Stimulated activated CD8-positive, alpha-beta memory T cell treated with anti-CD3 and anti-CD28 coated beads, Interleukin-4, amount 100 ng/mL, for 4 hours (primary cell): Measurements from ENCODE around the gene SIRPA.

Experiments used
- DNase-seq, 2 donors: peaks; one replicate each; pipeline ENCODE4 v3.0.0-alpha.2; 2020; ENCODE audit warnings: low read depth in 2 of 2, low spot score in 1 of 2

SIRPA gene

DNA sequence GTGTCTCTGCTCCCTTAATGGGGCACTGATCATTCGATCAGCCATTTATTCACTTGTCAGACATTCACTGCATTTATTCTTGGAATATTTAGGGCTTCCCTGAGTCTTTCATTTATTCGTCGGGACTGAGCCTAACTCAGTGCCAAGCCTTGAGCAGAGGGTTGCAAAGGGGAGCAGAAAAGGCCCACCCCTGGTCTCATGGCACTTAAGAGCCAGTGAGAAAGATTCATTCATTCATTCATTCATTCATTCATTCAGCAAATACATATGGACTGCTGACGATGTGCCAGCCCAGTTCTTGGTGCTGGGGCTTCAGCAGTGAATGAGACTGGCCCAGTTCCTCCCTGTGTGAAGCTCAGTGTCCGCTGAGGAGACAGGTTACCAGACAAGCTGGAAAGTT is 36.6 kb downstream of the SIRPA start:
- no peak for DNase-seq

DNA sequence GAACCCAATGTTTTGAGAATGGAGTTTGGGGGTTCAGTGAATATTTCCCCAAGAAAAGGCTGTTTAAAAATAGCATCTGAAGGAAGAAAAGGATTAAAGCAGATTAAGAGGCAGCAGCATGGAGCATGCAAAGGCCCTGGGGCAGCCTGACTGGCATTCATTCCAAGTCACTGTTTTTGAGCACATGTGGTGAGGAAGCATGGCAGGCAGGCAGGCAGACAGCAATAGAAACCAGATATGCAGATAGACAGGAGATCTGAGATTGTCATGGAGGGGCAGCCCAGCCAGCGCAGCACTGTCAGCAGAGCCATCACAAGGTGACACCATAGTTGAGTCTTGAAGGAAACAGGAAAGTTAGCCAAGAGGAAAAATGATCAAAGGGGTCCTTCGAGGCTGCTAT is 37.8 kb downstream of the SIRPA start:
- DNase-seq, result no peak

DNA sequence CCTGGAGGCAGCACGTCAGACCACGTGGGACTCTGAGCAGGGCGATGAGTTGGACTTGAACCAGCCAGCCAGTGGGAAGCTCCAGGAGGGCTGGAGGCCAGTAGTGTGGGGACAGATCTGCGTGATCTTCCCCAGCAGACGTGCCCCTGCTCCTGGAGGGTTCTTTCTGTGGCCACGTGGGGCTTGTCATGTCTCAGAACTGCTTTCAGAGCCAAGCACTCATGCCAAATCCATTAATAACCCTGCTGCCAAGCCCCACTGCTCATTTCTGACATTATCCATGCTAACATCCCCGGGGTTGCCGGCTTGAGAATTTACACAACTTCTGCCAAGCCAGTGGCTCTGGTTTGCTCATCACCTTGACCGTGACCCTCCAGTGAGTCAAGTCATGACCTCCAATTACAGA is 38.3 kb downstream of the SIRPA start:
- no peak for DNase-seq

DNA sequence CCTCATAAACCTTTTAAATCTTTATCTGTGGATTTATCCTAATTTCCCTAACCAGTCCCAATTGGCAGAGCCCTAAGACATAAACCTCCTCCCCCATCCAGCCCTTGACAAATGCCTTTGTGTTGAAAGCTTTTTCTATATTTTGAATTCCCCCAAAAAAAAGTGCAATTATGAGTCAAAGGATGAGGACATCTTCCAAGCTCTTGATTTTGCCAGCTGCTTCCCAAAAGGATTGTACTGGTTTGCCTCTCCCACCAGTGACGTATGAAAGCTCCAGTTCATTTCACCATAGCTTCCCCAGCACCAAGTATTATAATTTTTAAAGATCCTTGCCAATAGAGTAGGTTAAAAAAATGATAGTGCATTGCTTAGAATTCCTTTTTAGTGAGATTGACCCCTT is 38.9 kb downstream of the SIRPA start:
- DNase-seq, result no peak

DNA sequence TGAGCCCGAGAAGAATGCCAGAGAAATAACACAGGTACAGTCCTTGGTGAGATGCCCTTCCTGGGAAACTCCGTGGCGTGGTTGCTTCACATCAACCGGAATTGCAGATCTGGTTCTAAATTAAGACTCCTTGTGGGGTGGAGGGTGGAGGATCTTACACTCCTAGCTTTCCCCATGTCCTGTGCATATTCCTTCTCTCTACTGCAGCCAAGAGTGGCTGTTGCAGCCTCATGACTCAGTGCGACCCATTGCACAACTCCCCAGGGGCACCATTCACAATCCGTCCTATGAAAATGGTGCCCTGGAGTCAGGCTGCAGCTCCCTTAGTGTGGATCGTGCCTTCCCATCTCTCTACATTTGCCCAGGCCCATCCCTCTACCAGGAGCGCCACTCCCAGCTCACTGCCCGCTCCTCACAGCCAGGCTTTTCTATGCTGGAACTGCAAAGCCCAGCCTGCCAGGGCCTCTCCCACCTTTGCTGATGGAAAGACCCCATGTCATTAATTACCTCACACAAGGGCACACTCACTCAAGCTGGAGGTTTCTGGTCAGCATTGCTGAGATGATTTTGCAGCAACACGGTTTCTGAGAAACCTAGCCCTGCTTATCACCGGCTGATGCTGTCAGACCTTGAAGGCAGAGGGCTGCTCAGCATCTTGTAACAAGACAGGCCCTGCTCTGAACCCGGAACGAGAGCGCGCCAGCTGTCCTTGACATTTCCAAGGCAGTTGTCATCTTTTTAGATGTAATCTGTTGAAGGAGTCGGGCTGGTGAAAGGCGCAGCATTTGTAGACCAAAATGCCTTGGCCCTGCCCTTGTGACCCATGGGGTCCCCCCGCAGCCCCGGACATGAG is 39.7 kb downstream of the SIRPA start:
- DNase-seq, result no peak

DNA sequence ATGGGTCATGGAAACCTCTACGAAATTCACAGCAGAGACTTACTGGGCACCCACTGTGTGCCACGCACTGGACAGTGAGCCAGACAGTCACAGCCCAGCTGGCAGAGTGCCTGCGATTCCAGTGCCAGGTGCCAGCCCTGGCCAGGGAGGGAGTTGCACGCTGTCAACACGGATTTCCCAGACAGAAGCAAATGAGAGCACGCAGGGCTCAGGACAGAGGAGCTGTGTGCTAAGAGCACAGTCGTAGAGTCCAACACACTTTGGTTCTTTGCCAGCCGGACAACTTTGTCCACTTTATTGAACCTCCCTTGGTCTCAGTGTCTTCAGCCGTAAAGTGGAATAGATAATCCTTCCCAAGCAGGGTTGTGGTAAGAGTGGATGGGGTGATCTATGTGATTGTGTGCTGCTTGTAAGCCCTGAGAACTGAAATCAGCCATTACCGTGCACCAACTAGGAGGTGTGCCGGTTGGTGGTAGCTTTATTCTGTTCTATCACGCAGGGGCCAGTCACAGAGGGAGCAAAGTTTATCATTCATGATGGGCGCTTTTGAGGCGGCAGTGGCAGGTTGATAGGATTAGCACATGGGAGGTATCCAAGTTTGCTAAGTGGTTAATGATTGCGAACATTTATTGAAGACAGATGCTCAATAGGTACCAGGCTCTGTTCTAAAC is 40.6 kb downstream of the SIRPA start:
- no peak for DNase-seq

DNA sequence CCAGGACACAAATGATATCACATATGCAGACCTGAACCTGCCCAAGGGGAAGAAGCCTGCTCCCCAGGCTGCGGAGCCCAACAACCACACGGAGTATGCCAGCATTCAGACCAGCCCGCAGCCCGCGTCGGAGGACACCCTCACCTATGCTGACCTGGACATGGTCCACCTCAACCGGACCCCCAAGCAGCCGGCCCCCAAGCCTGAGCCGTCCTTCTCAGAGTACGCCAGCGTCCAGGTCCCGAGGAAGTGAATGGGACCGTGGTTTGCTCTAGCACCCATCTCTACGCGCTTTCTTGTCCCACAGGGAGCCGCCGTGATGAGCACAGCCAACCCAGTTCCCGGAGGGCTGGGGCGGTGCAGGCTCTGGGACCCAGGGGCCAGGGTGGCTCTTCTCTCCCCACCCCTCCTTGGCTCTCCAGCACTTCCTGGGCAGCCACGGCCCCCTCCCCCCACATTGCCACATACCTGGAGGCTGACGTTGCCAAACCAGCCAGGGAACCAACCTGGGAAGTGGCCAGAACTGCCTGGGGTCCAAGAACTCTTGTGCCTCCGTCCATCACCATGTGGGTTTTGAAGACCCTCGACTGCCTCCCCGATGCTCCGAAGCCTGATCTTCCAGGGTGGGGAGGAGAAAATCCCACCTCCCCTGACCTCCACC is 42.2 kb downstream of the SIRPA start:
- DNase-seq, result no peak

DNA sequence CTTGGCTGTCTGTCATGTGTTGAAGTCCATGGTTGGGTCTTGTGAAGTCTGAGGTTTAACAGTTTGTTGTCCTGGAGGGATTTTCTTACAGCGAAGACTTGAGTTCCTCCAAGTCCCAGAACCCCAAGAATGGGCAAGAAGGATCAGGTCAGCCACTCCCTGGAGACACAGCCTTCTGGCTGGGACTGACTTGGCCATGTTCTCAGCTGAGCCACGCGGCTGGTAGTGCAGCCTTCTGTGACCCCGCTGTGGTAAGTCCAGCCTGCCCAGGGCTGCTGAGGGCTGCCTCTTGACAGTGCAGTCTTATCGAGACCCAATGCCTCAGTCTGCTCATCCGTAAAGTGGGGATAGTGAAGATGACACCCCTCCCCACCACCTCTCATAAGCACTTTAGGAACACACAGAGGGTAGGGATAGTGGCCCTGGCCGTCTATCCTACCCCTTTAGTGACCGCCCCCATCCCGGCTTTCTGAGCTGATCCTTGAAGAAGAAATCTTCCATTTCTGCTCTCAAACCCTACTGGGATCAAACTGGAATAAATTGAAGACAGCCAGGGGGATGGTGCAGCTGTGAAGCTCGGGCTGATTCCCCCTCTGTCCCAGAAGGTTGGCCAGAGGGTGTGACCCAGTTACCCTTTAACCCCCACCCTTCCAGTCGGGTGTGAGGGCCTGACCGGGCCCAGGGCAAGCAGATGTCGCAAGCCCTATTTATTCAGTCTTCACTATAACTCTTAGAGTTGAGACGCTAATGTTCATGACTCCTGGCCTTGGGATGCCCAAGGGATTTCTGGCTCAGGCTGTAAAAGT is 43.5 kb downstream of the SIRPA start:
- no peak for DNase-seq

DNA sequence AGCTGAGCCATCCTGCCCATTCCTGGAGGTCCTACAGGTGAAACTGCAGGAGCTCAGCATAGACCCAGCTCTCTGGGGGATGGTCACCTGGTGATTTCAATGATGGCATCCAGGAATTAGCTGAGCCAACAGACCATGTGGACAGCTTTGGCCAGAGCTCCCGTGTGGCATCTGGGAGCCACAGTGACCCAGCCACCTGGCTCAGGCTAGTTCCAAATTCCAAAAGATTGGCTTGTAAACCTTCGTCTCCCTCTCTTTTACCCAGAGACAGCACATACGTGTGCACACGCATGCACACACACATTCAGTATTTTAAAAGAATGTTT is 44.0 kb downstream of the SIRPA start:
- no peak for DNase-seq

DNA sequence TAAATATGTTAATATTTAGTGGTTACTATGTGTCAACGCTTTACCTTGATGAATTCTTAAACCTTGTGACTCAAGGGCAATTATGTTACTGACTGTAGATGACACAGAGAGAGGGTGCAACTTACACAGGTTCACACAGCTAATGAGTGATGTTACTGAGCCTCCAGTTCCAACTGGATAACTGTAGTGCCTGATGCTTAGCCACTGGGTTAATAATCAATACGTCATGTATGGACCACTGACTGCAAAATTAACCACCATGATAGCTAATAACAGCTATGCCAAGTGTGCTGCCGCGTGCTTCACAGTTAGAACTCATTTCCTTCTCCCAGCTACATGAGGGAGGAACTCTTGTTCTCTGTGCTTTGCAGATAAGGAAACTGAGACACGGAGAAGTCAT is 45.4 kb downstream of the SIRPA start:
- DNase-seq, result no peak

DNA sequence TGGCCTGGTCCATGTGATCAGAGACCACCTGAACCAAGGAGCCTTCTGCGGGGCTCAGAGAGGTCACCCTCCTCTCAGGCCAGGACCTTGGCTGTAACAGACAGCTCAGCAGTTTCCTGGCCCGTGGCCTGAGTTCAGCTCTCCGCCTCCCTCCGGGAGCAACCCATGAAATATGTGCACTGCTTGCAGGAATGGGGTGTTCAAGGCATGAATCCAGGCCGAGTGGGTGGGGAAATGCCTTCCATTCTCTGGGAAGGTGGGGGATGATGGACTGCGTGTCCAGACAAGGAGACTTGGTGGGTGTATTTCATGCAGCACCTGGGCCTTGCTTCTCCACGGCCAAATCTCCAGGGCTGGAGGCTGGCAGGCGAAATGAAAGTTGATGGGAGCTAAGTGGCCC is 46.0 kb downstream of the SIRPA start:
- DNase-seq, result no peak

DNA sequence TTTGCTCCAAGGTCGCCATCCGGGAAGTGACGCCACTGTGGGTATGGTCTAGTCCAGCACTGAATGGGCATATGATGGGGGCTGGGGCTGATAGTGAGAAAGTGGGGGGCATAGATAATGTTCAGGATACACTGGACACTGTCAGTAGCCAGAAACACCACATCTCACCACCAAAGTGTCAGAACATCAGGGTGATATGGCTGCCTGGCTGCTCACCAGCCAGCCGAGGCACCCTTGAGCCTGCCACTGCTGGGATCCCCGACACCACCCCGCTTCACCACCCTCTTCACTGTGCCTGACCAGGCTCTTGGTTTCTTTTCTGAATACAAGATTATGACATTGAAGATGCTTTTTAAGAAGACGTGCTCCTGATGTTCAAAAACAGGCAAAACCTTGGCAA is 46.9 kb downstream of the SIRPA start:
- no peak for DNase-seq

DNA sequence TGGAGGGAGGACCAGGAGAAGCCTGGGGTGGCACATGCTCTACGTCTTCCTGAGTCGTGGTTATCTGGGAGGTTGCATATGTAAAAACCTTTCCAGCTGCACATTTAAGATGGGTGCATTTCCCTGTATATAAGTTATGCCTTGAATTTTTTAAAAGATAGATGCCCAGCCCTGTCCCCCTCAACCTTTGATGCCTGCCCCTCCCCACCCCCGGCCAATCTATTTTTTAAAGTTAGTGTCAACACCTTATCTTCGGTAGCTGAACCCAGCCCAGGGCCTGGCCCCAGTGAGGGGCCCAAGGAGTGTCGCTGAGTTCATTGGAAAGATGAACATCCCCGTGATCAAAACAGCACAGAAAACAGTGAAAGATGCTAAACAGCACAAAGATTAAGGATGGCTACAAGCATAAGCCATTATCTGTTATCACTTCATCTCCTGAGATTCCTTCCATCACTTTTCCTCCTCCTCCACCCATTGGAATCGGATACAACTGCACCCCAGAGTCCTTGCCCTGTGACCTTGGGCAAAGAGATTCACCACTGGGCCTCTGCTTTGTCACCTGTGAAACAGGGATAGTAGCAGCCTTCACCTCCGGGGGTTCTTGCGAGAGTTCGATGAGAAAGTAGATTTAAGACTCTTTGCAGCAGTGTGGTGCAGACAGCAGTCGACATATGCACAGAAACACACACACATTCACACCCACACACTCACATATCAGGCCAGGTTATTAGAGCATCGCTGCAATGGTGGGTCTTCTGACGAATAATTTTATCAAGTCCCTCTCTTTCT is 47.5 kb downstream of the SIRPA start:
- no peak for DNase-seq

DNA sequence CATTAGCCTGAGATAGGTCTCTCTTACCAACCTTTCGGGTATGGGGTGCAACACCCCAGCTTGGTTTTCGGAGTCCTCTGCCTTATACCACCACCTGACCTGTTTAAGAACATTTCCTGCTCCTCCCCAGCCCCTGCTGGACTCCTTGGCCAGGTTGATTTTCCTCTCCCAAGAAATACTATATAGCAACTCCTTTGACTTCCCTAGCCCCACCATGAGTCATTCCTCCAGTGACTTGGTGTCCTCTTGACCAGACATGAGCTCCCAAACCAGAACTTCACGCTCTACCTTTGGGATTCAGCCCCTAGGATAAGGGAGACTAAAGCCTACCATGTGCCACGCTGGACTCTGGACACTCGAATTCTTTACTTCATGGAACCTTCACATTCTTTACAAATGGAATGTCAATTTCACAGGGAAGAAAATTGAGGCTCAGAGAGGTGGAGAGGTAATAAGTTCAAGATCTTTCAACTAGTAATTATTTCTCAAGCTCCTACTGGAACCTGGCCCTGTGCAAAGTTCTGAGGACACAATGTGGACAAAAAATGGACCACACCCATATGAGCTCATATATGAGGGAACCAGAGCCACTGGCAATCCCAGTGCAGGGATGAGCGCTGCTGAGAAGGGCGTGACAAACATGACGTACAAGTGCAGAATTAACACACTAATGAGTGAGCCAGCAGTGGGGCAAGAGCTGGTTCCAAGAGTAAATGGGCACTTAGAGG is 48.2 kb downstream of the SIRPA start:
- DNase-seq, result no peak

DNA sequence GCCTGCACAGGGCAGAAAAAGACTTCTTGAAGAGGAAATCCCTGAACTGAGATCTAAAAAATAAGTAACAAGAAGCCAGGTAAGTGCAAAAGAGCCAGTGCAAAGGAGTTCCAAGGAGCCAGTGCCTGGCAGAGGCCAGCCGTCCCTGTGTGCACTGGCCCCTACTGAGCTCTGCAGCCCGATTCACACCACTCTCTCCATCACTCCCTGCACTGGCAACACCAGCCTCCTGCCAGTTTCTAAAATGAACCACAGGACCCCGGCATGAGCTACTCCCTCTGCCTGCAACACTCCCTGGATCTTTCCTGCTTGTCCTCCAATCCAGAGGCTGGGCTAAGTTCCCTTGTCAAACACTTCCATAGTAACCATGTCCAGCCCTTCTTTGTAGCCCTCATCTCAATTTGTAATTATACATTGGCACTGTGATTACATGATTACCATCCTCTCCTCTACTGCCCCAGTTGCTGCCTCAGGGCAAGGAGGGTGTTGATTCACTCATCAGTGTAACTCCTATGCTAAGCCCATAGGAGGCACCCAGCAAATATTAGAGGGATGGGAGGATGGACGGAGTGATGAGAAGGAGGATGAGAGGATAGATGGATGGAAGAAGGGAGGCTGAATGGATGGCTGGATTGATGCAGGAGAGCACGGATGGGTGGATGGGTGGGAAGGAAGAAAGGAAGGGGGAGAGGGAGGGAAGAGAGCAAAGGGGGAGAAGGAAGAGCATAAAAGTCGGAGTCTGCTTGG is 49.3 kb downstream of the SIRPA start:
- DNase-seq, result no peak

DNA sequence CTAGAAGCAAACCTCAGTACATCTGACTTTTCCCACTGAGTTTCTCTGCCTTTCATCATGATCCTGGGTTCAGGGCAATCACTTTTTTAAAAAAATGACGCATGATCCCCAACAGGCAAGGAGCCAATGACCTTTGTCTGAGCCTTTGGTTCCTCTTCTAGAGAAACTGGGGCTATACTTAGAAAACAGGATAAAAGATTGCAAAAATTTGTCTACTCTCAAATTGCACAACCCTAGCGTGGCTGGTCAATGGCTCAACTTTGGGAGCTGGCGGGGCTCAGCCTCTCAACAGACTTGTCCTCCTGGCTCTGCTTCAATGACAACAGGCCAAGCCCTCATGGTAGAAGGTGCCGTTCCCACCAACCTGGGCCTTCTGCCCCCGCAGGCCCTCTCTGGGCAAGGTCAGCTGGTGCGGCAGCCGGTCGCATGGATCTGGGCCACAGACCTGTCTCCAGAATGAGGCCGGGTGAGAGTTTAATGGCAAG is 50.0 kb downstream of the SIRPA start:
- DNase-seq, result no peak

DNA sequence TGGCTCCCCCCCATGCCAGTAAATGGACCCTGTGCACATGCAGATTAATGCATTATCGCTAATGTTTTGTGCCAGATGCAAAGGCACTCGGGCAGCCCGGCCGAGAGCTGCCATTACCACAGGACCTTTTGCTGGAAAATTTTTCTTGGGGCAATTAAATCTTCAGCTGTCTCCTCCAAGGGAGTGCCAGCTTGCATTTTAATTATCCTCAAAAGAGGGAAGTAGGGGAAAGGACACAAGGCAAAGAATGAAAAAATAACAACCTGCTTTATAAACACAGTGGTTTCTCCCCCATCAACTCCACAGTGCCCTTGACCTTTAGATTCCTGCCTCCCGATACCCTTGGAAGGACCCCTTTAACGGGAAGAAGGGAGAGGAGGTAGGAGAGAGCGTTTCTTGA is 50.5 kb downstream of the SIRPA start:
- DNase-seq, result no peak

DNA sequence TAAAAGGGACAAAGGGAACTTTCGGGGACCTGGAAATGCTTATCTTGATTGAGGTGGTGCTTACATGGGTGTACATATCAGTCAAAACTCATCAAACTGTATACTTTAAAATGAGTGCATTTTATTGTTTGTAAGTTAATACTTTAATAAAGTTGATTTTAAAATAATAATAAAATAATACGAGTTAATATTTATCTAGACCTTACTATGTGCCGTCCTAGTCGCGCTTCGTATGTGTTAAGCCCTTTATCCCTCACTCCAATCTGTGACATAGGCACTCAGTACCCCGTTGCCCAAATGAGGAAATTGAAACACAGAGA is 51.2 kb downstream of the SIRPA start:
- DNase-seq, result no peak

DNA sequence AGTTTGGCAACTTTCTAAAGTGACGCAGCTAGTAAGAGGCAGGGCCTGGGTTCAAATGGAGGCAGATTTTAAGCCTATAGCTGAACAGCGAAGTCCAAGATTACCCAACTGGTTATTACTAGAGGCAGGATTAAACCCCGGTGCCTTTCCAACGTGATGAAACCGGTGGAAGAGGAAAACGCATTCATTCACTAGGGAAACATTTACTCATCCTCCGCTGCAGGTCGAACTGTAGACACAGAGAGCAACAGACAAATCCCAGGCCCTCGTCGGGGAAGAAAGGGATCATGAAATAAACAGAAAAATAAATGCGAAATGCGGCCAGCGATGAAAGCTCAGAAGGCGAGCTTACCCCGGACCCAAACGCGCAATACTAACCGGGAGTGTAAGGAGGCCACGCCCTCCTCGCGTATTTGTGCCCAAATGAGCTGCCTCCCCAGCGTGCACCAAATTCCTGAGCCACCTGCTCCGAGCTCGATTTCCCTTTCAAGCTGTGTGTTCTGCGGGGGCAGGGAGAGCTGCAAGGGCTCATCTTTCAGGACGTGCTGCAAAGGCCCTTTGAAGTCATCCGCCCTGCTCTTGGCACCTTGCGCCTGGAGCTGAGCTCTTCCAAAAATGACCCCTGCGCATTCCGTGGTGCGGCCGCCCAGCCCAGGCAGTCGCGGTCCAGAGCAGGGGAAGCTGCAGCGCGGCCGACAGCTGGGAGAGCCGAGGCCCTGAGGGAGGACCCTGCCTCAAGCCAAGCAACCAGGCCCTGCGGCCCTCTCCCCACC is 51.7 kb downstream of the SIRPA start:
- DNase-seq, result no peak
